ENCODE data around the gene TAS1R3. TPM values are rescaled to one million over a fixed set of nuclear protein-coding genes. Genes with fewer than 3 reads are reported as not detected.

TAS1R3 gene
- total RNA-seq, 1 donor: under 0.01 TPM

GRCh38 chr1:1296070-1297061, 34.7 kb upstream of the TAS1R3 start:
- Histone ChIP-seq H3K36me3 (ENCODE audit: insufficient read depth, low read length) (peaks cover 3% of the 10 kb centered on the region), H3K27ac (ENCODE audit: low read depth, low read length) (no peak overlapping the region), H3K4me2 (ENCODE audit: insufficient read depth, low read length) (no peak overlapping the region), H3K9me3 (ENCODE audit: low read depth, low read length) (no peaks in the 10 kb centered on the region), H3K4me1 (ENCODE audit: insufficient read depth, low read length) (peaks cover under 1% of the 10 kb centered on the region), H2AFZ (ENCODE audit: low read length) (no peak overlapping the region), H3K27me3 (ENCODE audit: insufficient read depth, low read length) (no peaks in the 10 kb centered on the region), H3K79me2 (ENCODE audit: insufficient read depth, low read length) (no peaks in the 10 kb centered on the region), H4K20me1 (ENCODE audit: insufficient read depth, low read length) (peaks cover 25% of the 10 kb centered on the region), H3K4me3 (ENCODE audit: insufficient read depth, low read length) (no peak overlapping the region)
- TF ChIP-seq, protein P1, sequence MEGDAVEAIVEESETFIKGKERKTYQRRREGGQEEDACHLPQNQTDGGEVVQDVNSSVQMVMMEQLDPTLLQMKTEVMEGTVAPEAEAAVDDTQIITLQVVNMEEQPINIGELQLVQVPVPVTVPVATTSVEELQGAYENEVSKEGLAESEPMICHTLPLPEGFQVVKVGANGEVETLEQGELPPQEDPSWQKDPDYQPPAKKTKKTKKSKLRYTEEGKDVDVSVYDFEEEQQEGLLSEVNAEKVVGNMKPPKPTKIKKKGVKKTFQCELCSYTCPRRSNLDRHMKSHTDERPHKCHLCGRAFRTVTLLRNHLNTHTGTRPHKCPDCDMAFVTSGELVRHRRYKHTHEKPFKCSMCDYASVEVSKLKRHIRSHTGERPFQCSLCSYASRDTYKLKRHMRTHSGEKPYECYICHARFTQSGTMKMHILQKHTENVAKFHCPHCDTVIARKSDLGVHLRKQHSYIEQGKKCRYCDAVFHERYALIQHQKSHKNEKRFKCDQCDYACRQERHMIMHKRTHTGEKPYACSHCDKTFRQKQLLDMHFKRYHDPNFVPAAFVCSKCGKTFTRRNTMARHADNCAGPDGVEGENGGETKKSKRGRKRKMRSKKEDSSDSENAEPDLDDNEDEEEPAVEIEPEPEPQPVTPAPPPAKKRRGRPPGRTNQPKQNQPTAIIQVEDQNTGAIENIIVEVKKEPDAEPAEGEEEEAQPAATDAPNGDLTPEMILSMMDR (IDR thresholded peaks at IDR 0.05; ENCODE audit: extremely low read depth, low read depth, low read length): no peak
- no peak for DNase-seq (ENCODE audit: insufficient read length, low spot score, missing footprints)

- TF ChIP-seq, protein P1 (IDR thresholded peaks at IDR 0.05; ENCODE audit: extremely low read depth, low read depth, low read length): no peak
- no peak overlapping the region for H3K4me2 ChIP-seq (ENCODE audit: insufficient read depth, low read length)
- no peak overlapping the region for H2AFZ ChIP-seq (ENCODE audit: low read length)
- DNase-seq (ENCODE audit: insufficient read length, low spot score, missing footprints): peak; percentile 79
- H3K9me3 ChIP-seq (ENCODE audit: low read depth, low read length): no peaks in the 10 kb centered on the region
- peaks cover 29% of the 10 kb centered on the region for H4K20me1 ChIP-seq (ENCODE audit: insufficient read depth, low read length)
- H3K36me3 ChIP-seq (ENCODE audit: insufficient read depth, low read length): peaks cover 3% of the 10 kb centered on the region
- H3K4me1 ChIP-seq (ENCODE audit: insufficient read depth, low read length): no peaks in the 10 kb centered on the region
- no peak overlapping the region for H3K4me3 ChIP-seq (ENCODE audit: insufficient read depth, low read length)
- H3K79me2 ChIP-seq (ENCODE audit: insufficient read depth, low read length): peaks cover 2% of the 10 kb centered on the region
- H3K27ac ChIP-seq (ENCODE audit: low read depth, low read length): no peak overlapping the region
- no peaks in the 10 kb centered on the region for H3K27me3 ChIP-seq (ENCODE audit: insufficient read depth, low read length)
These were observed 33.2 kb upstream of the TAS1R3 start for GRCh38 chr1:1297802-1298424.

DNA sequence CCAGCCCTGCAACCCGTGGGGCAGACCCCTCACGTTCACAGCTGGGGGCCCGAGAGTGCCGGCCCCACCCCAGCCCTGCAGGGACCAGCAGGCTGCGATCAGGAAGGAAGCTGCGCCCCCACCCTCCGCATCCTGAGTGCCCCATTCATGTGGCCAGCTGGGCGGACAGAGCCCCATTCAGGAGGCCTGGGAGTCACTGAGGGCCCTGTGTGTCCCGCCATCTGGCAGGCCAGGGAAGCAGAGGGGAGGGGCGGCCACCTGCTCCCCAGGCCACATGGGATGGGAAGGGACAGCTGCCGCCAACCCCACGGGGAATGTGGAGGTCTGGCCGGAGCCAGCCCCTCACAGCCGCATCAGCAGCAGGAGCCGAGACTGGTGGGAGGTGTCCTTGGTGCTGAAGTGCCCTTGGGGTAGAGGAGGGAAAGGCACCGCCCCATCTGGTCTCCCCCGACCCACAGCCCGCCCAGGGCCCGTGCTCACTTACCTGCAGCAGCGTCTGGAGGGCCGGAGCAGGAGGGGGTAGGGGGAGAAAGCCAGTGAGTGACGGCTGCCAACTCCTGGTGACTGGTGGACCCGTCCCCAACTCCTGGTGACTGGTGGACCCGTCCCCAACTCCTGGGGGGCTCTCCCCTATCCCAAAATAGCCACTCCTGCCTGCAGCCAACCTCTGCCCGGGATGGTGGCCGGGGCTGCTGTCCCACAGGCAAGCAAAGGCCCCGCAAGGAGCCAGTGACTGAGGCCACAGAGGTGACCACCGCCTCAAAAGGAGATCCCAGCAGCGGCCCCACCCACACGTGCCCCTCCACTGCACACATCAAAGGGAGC, 32.0 kb upstream of the TAS1R3 start:
- Histone ChIP-seq H3K4me3 (ENCODE audit: insufficient read depth, low read length) (no peak overlapping the region), H3K4me2 (ENCODE audit: insufficient read depth, low read length) (no peak overlapping the region), H3K36me3 (ENCODE audit: insufficient read depth, low read length) (peaks cover 3% of the 10 kb centered on the region), H3K27me3 (ENCODE audit: insufficient read depth, low read length) (no peaks in the 10 kb centered on the region), H4K20me1 (ENCODE audit: insufficient read depth, low read length) (peaks cover 33% of the 10 kb centered on the region), H3K9me3 (ENCODE audit: low read depth, low read length) (no peaks in the 10 kb centered on the region), H3K27ac (ENCODE audit: low read depth, low read length) (no peak overlapping the region), H3K4me1 (ENCODE audit: insufficient read depth, low read length) (no peaks in the 10 kb centered on the region), H2AFZ (ENCODE audit: low read length) (no peak overlapping the region), H3K79me2 (ENCODE audit: insufficient read depth, low read length) (peaks cover 10% of the 10 kb centered on the region)
- TF ChIP-seq, protein P1 (IDR thresholded peaks at IDR 0.05; ENCODE audit: extremely low read depth, low read depth, low read length): no peak
- peak; percentile 94 for DNase-seq (ENCODE audit: insufficient read length, low spot score, missing footprints)
